ENCODE results near the gene IL17RC. TPM values are rescaled to one million over a fixed set of nuclear protein-coding genes. Genes with fewer than 3 reads are reported as not detected.
"Not testable (repeated sequence)": the region's sequence is repeated elsewhere in the genome, so short reads cannot be mapped to it uniquely, and the experiment has no call there.

The IL17RC gene
- total RNA-seq, 1 donor: 32.8 TPM

DNA sequence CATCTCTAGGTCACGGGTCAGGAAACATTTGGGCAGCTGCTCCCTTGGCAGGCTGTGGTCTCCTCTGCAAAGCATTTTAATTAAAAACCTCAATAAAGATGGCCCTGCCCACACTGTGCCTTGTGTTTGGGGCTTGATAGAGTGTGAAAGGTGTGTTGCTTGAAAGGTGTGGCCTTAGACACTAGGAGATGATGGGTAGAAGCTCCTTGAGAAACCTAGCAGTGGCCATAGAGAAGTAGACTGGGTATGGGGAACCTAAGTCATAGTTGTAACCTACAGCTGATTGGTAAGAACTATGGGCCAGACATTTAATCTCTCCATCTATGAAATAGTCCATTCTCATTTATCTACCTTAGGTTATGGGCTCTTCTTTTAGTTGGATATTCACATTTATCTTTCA is 23.2 kb upstream of the IL17RC start:
- TF ChIP-seq, protein P1, sequence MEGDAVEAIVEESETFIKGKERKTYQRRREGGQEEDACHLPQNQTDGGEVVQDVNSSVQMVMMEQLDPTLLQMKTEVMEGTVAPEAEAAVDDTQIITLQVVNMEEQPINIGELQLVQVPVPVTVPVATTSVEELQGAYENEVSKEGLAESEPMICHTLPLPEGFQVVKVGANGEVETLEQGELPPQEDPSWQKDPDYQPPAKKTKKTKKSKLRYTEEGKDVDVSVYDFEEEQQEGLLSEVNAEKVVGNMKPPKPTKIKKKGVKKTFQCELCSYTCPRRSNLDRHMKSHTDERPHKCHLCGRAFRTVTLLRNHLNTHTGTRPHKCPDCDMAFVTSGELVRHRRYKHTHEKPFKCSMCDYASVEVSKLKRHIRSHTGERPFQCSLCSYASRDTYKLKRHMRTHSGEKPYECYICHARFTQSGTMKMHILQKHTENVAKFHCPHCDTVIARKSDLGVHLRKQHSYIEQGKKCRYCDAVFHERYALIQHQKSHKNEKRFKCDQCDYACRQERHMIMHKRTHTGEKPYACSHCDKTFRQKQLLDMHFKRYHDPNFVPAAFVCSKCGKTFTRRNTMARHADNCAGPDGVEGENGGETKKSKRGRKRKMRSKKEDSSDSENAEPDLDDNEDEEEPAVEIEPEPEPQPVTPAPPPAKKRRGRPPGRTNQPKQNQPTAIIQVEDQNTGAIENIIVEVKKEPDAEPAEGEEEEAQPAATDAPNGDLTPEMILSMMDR (IDR thresholded peaks at IDR 0.05; ENCODE audit: insufficient read depth, low read depth, low read length): no peak
- no peak for DNase-seq (ENCODE audit: low read depth)
- no peak overlapping the region for H3K4me3 ChIP-seq (ENCODE audit: low read depth, low read length)

DNA sequence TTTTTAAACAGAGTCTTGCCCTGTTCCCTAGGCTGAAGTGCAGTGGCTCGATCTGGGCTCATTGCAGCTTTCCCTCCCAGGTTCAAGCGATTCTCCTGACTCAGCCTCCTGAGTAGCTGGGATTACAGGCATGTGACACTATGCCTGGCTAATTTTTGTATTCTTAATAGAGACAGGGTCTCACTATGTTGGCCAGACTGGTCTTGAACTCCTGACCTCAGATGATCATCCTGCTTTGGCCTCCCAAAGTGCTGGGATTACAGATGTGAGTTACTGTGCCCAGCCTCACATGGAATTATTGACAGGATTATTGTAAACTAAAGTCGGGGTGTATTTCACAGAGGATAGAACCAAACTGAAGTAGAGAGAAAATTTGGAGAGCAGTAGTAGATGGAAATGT is 21.2 kb upstream of the IL17RC start:
- not testable (repeated sequence) for DNase-seq (ENCODE audit: low read depth)

DNA sequence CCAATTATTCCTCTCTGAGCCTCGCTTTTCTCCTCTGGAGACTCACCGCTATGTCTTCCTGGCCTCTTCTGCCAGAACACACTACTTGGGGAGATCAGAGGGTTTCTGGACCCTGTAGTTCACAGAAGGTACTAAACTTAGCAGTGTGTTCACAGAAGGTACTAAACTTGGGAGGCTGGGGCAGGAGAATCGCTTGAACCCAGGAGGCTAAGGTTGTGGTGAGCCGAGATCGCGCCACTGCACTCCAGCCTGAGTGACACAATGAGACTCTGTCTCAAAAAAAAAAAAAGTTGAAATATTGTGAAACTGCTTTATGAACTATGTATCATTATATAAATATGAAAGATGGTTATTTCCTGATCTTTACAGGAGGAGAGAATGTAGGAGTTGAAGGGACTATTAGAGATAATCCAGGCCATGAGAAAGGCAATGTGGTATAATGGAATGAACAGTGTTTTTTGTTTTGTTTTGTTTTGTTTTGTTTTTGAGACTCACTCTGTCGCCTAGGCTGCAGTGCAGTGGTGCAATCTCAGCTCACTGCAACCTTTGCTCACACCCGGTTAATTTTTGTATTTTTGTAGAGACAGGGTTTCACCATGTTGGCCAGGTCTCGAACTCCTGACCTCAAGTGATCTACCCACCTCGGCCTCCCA is 20.0 kb upstream of the IL17RC start:
- DNase-seq (ENCODE audit: low read depth): peak; percentile 69
- not testable (repeated sequence) for H3K4me3 ChIP-seq (ENCODE audit: low read depth, low read length)

More for the DNA sequence above, 21.2 kb upstream of the IL17RC start:
- H3K4me3 ChIP-seq (ENCODE audit: low read depth, low read length): not testable (repeated sequence)

DNA sequence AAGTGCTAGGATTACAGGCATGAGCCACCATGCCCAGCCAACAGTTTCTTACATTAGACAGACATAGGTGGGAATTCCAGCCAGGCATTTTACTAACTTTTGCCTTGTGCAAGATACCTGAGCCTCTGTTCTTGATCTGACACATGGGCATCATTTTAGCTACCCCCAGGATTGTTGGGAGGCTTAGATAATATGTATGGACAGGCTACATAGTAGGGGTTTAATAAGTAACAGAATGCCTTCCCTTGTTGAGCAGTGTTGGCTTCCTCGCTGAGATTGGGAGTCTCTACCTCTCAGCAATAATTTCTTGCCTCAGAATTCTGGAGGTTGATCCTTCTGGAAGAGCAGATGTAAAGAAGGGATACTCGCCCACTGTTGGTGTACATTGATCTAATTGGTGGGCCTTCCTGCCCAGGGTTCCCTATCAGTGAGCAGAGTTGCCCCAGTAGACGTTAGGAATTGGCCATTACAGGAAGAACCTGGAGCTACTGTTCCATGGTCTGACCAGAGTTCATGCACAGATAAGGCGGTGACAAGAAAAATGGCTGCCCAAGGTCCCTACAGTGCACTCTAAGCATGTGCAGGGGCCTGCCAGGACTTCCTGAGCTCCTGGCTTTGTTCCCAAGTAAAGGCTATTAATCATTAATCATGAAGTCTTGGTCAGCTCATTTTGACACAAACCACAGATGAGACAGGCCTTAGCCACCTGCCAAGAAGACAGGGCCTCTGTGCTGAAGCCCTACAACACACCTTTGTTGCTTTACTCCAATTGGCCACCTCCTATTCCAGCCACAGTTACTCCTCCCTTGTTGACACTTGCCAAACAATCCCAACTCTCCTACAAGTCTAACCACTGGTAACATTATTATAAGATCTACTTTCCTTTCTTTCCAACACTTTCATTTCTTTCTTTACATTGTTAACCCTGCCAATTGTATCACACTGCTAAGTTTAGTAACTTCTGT is 19.2 kb upstream of the IL17RC start:
- peak; percentile 17 for DNase-seq (ENCODE audit: low read depth)
- H3K4me3 ChIP-seq (ENCODE audit: low read depth, low read length): no peak overlapping the region
- TF ChIP-seq, protein P1 (IDR thresholded peaks at IDR 0.05; ENCODE audit: insufficient read depth, low read depth, low read length): no peak

DNA sequence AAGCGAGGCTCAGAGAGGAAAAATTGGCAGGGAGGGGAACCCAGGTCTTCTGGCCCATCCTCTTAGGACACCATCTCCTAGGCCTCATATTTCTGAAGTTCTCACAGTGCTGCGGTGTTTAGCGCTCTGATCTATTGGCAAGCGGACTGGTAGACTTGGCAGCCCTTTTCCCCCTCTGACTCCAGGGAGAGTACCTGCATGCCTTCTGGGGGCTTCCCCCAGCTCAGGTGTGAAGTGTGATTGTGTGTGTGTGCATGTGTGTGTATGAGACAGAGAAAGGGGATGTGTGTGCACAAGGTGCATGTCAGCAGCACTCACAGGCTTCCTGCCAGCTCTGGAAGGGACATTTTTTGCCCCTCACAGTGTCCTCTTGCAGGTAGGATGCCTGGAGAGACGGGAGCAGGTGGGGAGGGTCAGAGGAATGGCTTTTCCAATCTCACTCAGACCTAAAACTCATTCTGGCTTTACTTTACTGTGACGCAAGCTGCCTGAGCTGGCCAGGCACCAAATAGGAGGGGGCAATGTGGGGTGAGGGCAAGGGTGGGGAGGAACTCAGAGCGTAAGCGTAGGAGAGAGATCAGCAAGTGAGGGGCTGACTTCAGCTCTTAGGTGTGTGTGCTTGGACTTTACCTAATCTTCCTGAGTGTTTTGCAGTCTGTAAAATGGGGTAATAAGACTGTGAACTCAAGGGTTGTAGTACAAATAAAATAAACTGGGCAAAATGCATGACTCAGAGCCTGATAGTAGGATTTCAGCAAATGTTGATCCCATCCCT is 18.2 kb upstream of the IL17RC start:
- no peak overlapping the region for H3K4me3 ChIP-seq (ENCODE audit: low read depth, low read length)
- TF ChIP-seq, protein P1 (IDR thresholded peaks at IDR 0.05; ENCODE audit: insufficient read depth, low read depth, low read length): no peak
- DNase-seq (ENCODE audit: low read depth): no peak

DNA sequence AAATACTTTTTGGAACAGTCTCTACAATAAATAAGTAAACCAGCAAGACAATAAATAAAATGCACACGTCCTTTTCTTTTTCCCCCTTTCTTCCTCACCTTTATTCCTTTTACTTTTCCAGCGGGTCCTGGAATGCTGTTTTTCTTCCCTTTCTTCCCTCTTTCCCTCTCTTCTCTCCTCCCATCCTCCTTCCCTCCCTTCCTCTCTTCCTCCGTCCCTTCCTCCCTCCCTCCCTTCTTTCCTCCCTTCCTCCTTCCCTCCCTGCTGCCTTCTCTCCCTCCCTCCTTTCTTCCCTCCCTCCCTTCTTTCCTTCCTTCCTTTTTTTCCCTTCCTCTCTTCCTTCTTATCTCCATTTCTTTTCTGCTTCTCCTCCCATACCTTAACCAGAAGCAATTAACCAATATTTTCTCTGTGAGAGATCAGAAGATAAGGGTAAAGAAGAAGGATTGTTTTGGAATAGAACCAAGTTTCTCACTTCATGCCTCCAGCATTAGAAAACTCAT is 17.6 kb upstream of the IL17RC start:
- no peak for DNase-seq (ENCODE audit: low read depth)
- TF ChIP-seq, protein P1 (IDR thresholded peaks at IDR 0.05; ENCODE audit: insufficient read depth, low read depth, low read length): no peak
- H3K4me3 ChIP-seq (ENCODE audit: low read depth, low read length): no peak overlapping the region

DNA sequence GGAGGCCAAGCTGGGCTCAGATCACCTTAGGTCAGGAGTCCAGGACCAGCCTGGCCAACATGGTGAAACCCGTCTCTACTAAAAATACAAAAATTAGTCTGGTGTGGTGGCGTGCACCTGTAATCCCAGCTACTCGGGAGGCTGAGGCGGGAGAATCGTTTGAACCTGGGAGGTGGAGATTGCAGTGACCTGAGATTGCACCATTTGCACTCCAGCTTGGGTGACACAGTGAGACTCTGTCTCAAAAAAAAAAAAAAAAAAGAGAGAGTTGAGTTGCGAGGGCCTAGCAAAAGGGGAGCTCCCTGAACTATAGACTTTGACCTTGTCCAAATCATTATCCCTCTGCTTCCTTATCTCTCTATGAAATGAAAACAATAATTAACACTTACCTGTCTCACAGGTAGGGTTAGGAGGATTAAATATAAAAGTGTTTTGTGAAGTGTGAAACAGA is 15.9 kb upstream of the IL17RC start:
- not testable (repeated sequence) for DNase-seq (ENCODE audit: low read depth); H3K4me3 ChIP-seq (ENCODE audit: low read depth, low read length)

DNA sequence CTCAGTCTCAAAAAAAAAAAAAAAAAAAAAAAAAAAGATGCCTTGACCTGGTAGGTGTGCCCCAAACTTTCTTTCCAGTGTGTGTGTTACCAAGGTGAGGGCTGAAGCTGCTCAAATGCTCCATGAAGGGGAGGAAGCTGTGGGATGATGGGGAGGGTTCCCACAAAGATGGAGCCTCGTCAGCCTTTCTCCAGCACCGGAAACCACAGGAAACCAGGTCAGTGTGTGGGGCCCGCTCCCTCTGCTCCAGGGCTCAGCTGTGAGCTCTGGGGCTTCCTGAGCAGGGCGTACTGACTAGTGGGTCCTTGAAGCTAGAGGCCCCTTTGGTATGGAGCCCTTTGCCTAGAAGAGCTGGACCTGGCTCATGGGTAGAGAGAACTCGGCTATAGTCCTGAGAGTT is 14.9 kb upstream of the IL17RC start:
- no peak for DNase-seq (ENCODE audit: low read depth)

More for the DNA sequence above, 14.9 kb upstream of the IL17RC start:
- TF ChIP-seq, protein P1 (IDR thresholded peaks at IDR 0.05; ENCODE audit: insufficient read depth, low read depth, low read length): no peak
- H3K4me3 ChIP-seq (ENCODE audit: low read depth, low read length): no peak overlapping the region

All from fibroblast of villous mesenchyme (primary cell).